Testis (tissue), 3 donors: Measurements from ENCODE around the gene DHX57. TPM values are rescaled to one million over a fixed set of nuclear protein-coding genes. Genes with fewer than 3 reads are reported as not detected.

Source experiments
- DNase-seq: peaks from one replicate; pipeline ENCODE4 v3.0.0-alpha.2; 2019
- H3K27ac ChIP-seq, 2 donors: fragments of 200-600 bp; sonication (generic); one replicate each; pipeline ENCODE4 v1.5.1; 2019
- H3K27me3 ChIP-seq: fragments of 200-600 bp; sonication (generic); one replicate; pipeline ENCODE4 v1.5.1; 2019
- H3K36me3 ChIP-seq: fragments of 200-600 bp; sonication (generic); one replicate; pipeline ENCODE4 v1.5.1; 2017; ENCODE audit warnings: low read depth; ENCODE audit errors: missing control alignments
- H3K4me1 ChIP-seq: fragments of 200-600 bp; sonication (generic); one replicate; pipeline ENCODE4 v1.5.1; 2019
- H3K4me3 ChIP-seq, 2 donors: fragments of 200-600 bp; sonication (generic); one replicate each; pipeline ENCODE4 v1.5.1; 2017 to 2019
- H3K9me3 ChIP-seq: fragments of 200-600 bp; sonication (generic); one replicate; pipeline ENCODE4 v1.5.1; 2017
- POLR2A ChIP-seq: fragments of 450-650 bp; IDR thresholded peaks from one replicate; pipeline ENCODE4 v1.6.1; 2017; ENCODE audit warnings: antibody characterized with exemption, mild to moderate bottlenecking, moderate library complexity
- WGBS, 2 donors: methylation state at CpG; one replicate each; pipeline ENCODE4 v1.1.5; 2018; 5-methylcytosine and 5-hydroxymethylcytosine counted together
- intact Hi-C: fragments of 100-400 bp; cut with DNase I; formaldehyde crosslinking; loops from one replicate; pipeline ENCODE4 v1.15.1; 2023; ENCODE audit warnings: low total_unique reads
- polyA plus RNA-seq: library from polyadenylated mRNA; stranded (reverse); fragments of 350-450 nt; fragmentation: Illumina TruSeq; extraction: RNeasy Lipid Tissue Mini Kit (QIAGEN cat#74804); gene quantifications from one replicate; pipeline ENCODE4 v1.2.3, GENCODE V29; 2014; ENCODE audit warnings: low read depth, low replicate concordance; ENCODE audit not compliant: insufficient read depth
- total RNA-seq, 2 donors: library from RNA; depleted of rRNA; stranded (reverse); fragments of >200 nt; gene quantifications; one replicate each; pipeline ENCODE4 v1.2.3, GENCODE V29; 2016
- TF ChIP-seq, protein P1 (sequence below), 3 experiments: fragments of 450-650 bp in 2 of 3; fragments of 200-600 bp in 1 of 3; sonication (generic) in 1 of 3; IDR thresholded peaks; one replicate each; pipeline ENCODE4 v1.5.1; 2016 to 2019; ENCODE audit warnings: antibody characterized with exemption in 3 of 3, mild to moderate bottlenecking in 2 of 3, moderate library complexity in 1 of 3

DHX57 gene
- total and polyA plus RNA-seq, 3 donors from 2014 or later, result 36.8 to 74.2 (median 63.7) TPM

GRCh38 chr2:38873763-38874162 lies 2.0 kb downstream of the DHX57 start:
- WGBS, 2 donors, result 51 to 60% methylated on average over 5 of the region's 5 CpGs
- H3K4me3 ChIP-seq, result no peak overlapping the region
- no peaks in the 10 kb centered on the region for H3K9me3 ChIP-seq
- TF ChIP-seq, protein P1, sequence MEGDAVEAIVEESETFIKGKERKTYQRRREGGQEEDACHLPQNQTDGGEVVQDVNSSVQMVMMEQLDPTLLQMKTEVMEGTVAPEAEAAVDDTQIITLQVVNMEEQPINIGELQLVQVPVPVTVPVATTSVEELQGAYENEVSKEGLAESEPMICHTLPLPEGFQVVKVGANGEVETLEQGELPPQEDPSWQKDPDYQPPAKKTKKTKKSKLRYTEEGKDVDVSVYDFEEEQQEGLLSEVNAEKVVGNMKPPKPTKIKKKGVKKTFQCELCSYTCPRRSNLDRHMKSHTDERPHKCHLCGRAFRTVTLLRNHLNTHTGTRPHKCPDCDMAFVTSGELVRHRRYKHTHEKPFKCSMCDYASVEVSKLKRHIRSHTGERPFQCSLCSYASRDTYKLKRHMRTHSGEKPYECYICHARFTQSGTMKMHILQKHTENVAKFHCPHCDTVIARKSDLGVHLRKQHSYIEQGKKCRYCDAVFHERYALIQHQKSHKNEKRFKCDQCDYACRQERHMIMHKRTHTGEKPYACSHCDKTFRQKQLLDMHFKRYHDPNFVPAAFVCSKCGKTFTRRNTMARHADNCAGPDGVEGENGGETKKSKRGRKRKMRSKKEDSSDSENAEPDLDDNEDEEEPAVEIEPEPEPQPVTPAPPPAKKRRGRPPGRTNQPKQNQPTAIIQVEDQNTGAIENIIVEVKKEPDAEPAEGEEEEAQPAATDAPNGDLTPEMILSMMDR (IDR thresholded peaks at IDR 0.05), result no peak
- no peak for TF ChIP-seq POLR2A
- H3K27me3 ChIP-seq, result no peaks in the 10 kb centered on the region
- DNase-seq, result no peak
- no peaks in the 10 kb centered on the region for H3K36me3 ChIP-seq
- intact Hi-C loops, result no loop called here
- H3K27ac ChIP-seq, result no peak overlapping the region
- no peaks in the 10 kb centered on the region for H3K4me1 ChIP-seq

GRCh38 chr2:38871432-38871831 lies 4.3 kb downstream of the DHX57 start:
- Histone ChIP-seq H3K27ac (no peak overlapping the region), H3K4me3 (no peak overlapping the region), H3K4me1 (no peaks in the 10 kb centered on the region), H3K9me3 (no peaks in the 10 kb centered on the region), H3K27me3 (no peaks in the 10 kb centered on the region), H3K36me3 (no peaks in the 10 kb centered on the region)
- no peak for TF ChIP-seq POLR2A
- intact Hi-C loops, result no loop called here
- 95 to 98% methylated on average over 3 of the region's 3 CpGs for WGBS, 2 donors
- no peak for DNase-seq

DNA sequence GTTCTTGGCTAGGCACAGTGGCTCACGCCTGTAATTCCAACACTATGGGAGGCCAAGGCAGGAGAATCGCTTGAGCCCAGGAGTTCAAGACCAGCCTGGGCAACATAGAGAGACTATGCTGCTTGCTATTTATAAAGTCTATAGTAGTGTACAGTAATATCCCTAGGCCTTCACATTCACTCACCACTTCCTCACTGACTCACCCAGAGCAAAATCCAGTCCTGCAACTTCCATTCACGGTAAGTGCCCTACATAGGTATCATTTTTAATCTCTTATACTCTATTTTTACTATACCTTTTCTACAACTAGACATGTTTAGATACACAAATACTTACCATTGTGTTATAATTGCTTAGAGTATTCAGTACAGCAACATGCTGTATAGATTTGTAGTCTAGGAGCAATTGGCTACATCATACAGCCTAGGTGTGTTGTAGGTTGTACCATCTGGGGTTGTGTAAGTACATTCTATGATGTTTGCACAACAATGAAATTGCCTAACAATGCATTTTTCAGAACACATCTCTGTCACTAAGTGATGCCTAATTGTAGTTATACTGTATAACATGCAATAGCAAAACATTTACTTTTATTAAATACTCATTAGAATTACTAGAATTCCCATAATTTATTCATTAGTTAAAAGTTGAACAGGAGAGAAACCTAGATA lies 8.8 kb downstream of the DHX57 start:
- no peak for TF ChIP-seq POLR2A
- TF ChIP-seq, protein P1 (IDR thresholded peaks at IDR 0.05), result no peak
- 94 to 96% methylated on average over 3 of the region's 3 CpGs for WGBS, 2 donors
- DNase-seq, result no peak
- no peaks in the 10 kb centered on the region for H3K9me3 ChIP-seq
- H3K27ac ChIP-seq, result no peak overlapping the region
- H3K27me3 ChIP-seq, result no peaks in the 10 kb centered on the region
- no peaks in the 10 kb centered on the region for H3K4me1 ChIP-seq
- H3K4me3 ChIP-seq, result no peak overlapping the region
- intact Hi-C loops, result no loop called here
- no peaks in the 10 kb centered on the region for H3K36me3 ChIP-seq

GRCh38 chr2:38863061-38863695 lies 12.6 kb downstream of the DHX57 start:
- 78 to 87% methylated on average over 2 of the region's 2 CpGs for WGBS, 2 donors
- Histone ChIP-seq H3K27ac (no peak overlapping the region), H3K4me1 (no peaks in the 10 kb centered on the region), H3K27me3 (no peaks in the 10 kb centered on the region), H3K4me3 (no peak overlapping the region), H3K9me3 (no peaks in the 10 kb centered on the region), H3K36me3 (no peaks in the 10 kb centered on the region)
- intact Hi-C loops, result no loop called here
- no peak for DNase-seq
- TF ChIP-seq POLR2A, result no peak
- TF ChIP-seq, protein P1 (IDR thresholded peaks at IDR 0.05), result no peak

DNA sequence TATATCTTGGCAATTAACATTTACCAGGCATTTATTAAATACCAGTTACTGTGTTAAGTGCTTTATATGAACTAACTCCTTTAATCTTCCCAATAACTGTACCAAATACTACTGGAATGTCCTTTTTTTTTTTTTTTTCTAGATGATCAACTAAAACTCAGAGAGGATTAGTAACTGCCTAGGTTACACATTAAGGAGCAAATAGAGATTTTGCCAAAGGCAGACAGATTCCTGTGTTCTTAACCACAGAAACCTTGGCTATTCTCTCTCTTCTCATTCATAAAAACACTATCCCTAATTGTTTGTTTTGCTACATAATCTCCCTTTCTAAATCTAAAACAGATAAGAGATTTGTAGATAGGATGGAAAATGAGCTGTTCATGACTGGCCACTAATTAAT lies 13.3 kb downstream of the DHX57 start:
- Histone ChIP-seq H3K27ac (no peak overlapping the region), H3K4me3 (no peak overlapping the region), H3K36me3 (no peaks in the 10 kb centered on the region), H3K9me3 (no peaks in the 10 kb centered on the region), H3K27me3 (no peaks in the 10 kb centered on the region), H3K4me1 (no peaks in the 10 kb centered on the region)
- intact Hi-C loops, result no loop called here
- DNase-seq, result no peak
- TF ChIP-seq, protein P1 (IDR thresholded peaks at IDR 0.05), result no peak
- no peak for TF ChIP-seq POLR2A
